Natural killer cell (primary cell): Measurements from ENCODE around the gene CBS. TPM values are rescaled to one million over a fixed set of nuclear protein-coding genes. Genes with fewer than 3 reads are reported as not detected.

Experiments used
- ATAC-seq, 3 donors: fragments of 150-1000 bp in 2 of 3; fragments of 200-7000 bp in 1 of 3; cut with Tn5 transposase; 1 replicate in 1 of 3; 2 replicates in 2 of 3; pipeline ENCODE4 v1.10.0; 2021; ENCODE audit warnings: mild to moderate bottlenecking in 2 of 3, moderate library complexity in 2 of 3
- DNase-seq, 2 donors: peaks; one replicate each; pipeline versions ENCODE4 v3.0.0 to v3.0.0-alpha.2; 2013 to 2021; ENCODE audit warnings: mixed read lengths in 1 of 2
- H3K27ac ChIP-seq: one replicate; pipeline ENCODE4 v1.5.1; 2013; ENCODE audit warnings: mild to moderate bottlenecking, low read length
- H3K27me3 ChIP-seq: one replicate; pipeline ENCODE4 v1.6.1; 2013; ENCODE audit warnings: low read length; ENCODE audit not compliant: control insufficient read depth, insufficient read depth
- H3K36me3 ChIP-seq: one replicate; pipeline ENCODE4 v1.6.1; 2013; ENCODE audit warnings: low read length; ENCODE audit not compliant: control insufficient read depth, insufficient read depth
- H3K4me1 ChIP-seq: one replicate; pipeline ENCODE4 v1.6.1; 2013; ENCODE audit warnings: low read length; ENCODE audit not compliant: control insufficient read depth, insufficient read depth
- H3K4me3 ChIP-seq: one replicate; pipeline ENCODE4 v1.5.1; 2013; ENCODE audit warnings: low read length
- H3K9me3 ChIP-seq: one replicate; pipeline ENCODE4 v1.6.1; 2013; ENCODE audit warnings: low read length; ENCODE audit not compliant: control insufficient read depth, insufficient read depth
- H3K27ac Mint-ChIP-seq, 2 donors: one replicate each; pipeline ENCODE4 v1.8.0; 2022; ENCODE audit warnings: mild to moderate bottlenecking in 2 of 2, mixed read lengths in 2 of 2, moderate library complexity in 1 of 2
- H3K27me3 Mint-ChIP-seq, 2 donors: one replicate each; pipeline ENCODE4 v1.8.0; 2022; ENCODE audit warnings: low read depth in 2 of 2, mixed read lengths in 2 of 2
- H3K36me3 Mint-ChIP-seq: one replicate; pipeline ENCODE4 v1.8.0; 2022; ENCODE audit warnings: mixed read lengths
- H3K4me1 Mint-ChIP-seq, 2 donors: one replicate each; pipeline ENCODE4 v1.8.0; 2022; ENCODE audit warnings: mixed read lengths in 2 of 2
- H3K4me3 Mint-ChIP-seq: one replicate; pipeline ENCODE4 v1.8.0; 2022; ENCODE audit warnings: mild to moderate bottlenecking, moderate library complexity, mixed read lengths
- H3K9me3 Mint-ChIP-seq, 2 donors: one replicate each; pipeline ENCODE4 v1.8.0; 2022; ENCODE audit warnings: mixed read lengths in 2 of 2
- WGBS: methylation state at CpG from one replicate; pipeline ENCODE4 v1.1.7; 2013; ENCODE audit warnings: missing lambda C conversion rate; ENCODE audit not compliant: insufficient coverage; 5-methylcytosine and 5-hydroxymethylcytosine counted together
- intact Hi-C: fragments of 100-400 bp; cut with micrococcal nuclease; formaldehyde crosslinking; loops from one replicate; pipeline ENCODE4 v1.14.2; 2022
- total RNA-seq, 4 donors: library from RNA; stranded (reverse); fragments of 120-200 nt in 1 of 4; gene quantifications; one replicate each; pipeline versions ENCODE4 v1.2.3 to v1.2.4, GENCODE V29; 2013 to 2022
- TF ChIP-seq, protein P1 (sequence below): fragments of 200-600 bp; IDR thresholded peaks from one replicate; pipeline ENCODE4 v1.8.0; 2022; ENCODE audit warnings: antibody characterized with exemption

CBS gene
- total RNA-seq, 3 donors from 2014 or later (not counting 1 experiment from before 2014, with no cell fraction given): 0.58 to 0.84 TPM; not detected in 1

DNA sequence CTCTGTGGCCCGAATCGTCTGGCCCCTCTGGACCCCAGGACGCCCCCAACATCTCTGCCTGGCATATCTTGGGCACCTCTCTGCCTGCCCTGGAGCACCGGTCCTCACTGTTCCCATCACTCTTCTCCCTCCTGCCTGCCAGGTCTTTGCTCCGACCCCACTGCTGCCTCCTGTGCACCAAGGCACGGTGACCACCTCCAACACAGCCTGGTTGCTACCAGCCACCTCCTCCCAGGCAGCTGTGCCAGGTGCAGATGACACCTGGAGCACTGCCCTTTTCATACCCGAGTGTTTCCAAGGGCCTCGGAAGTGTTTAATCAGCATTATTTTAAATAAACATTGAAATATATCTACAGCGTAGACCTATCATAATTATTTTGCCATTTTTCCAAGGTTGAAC lies 70.0 kb downstream of the CBS start:
- Mint-ChIP-seq H3K27ac (no peak overlapping the region), H3K36me3 (no peaks in the 10 kb centered on the region), H3K4me3 (no peak overlapping the region), H3K9me3 (no peaks in the 10 kb centered on the region), H3K4me1 (peaks cover 8 to 12% of the 10 kb centered on the region in 2 donors), H3K27me3 (no peaks in the 10 kb centered on the region)
- H3K4me1 ChIP-seq: no peaks in the 10 kb centered on the region
- TF ChIP-seq, protein P1, sequence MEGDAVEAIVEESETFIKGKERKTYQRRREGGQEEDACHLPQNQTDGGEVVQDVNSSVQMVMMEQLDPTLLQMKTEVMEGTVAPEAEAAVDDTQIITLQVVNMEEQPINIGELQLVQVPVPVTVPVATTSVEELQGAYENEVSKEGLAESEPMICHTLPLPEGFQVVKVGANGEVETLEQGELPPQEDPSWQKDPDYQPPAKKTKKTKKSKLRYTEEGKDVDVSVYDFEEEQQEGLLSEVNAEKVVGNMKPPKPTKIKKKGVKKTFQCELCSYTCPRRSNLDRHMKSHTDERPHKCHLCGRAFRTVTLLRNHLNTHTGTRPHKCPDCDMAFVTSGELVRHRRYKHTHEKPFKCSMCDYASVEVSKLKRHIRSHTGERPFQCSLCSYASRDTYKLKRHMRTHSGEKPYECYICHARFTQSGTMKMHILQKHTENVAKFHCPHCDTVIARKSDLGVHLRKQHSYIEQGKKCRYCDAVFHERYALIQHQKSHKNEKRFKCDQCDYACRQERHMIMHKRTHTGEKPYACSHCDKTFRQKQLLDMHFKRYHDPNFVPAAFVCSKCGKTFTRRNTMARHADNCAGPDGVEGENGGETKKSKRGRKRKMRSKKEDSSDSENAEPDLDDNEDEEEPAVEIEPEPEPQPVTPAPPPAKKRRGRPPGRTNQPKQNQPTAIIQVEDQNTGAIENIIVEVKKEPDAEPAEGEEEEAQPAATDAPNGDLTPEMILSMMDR: no peak
- 96% methylated on average over 7 of the region's 9 CpGs for WGBS
- DNase-seq (no peak), ATAC-seq (no peak)
- H3K4me3 ChIP-seq: no peak overlapping the region
- H3K36me3 ChIP-seq: peaks cover 27% of the 10 kb centered on the region
- intact Hi-C loops: no loop called here
- H3K9me3 ChIP-seq: no peaks in the 10 kb centered on the region
- H3K27ac ChIP-seq: no peak overlapping the region
- no peaks in the 10 kb centered on the region for H3K27me3 ChIP-seq

- peaks cover 10 to 17% of the 10 kb centered on the region in 2 donors for H3K4me1 Mint-ChIP-seq
- no peaks in the 10 kb centered on the region for H3K27me3 Mint-ChIP-seq
- peak overlapping the region in 1 of 2 donors; percentile 43 for H3K27ac Mint-ChIP-seq
- H3K4me3 Mint-ChIP-seq: no peak overlapping the region
- no peaks in the 10 kb centered on the region for H3K36me3 Mint-ChIP-seq
- TF ChIP-seq, protein P1: no peak
- peaks cover 27% of the 10 kb centered on the region for H3K36me3 ChIP-seq
- ATAC-seq (no peak), DNase-seq (no peak)
- H3K9me3 Mint-ChIP-seq: peaks cover 3 to 4% of the 10 kb centered on the region in 2 donors
- H3K27me3 ChIP-seq: no peaks in the 10 kb centered on the region
- H3K27ac ChIP-seq: no peak overlapping the region
- WGBS: 98% methylated on average over 7 of the region's 8 CpGs
- H3K4me3 ChIP-seq: no peak overlapping the region
- intact Hi-C loops: no loop called here
- no peaks in the 10 kb centered on the region for H3K4me1 ChIP-seq
- peaks cover 4% of the 10 kb centered on the region for H3K9me3 ChIP-seq
Observed at GRCh38 chr21:43004926-43005325, 70.7 kb downstream of the CBS start.

Other genes starting within 250 kb of the CBS start
- 10 to 100 TPM; 11.1 to 15.5 (median 14.0) TPM for gene WDR4, start 196.3 kb downstream of the CBS start, total RNA-seq
- 10 to 100 TPM; 21.8 to 25.7 (median 23.9) TPM for gene NDUFV3, start 182.5 kb downstream of the CBS start, total RNA-seq
- gene ERVH48-1, start 150.2 kb downstream of the CBS start, total RNA-seq: not detected
- gene PKNOX1, start 101.3 kb downstream of the CBS start, total RNA-seq: 10 to 100 TPM; 19.1 to 25.5 (median 21.5) TPM
- 100 to 1,000 TPM in 2 of 3 donors, 1 to 10 TPM in 1; 9.0 to 363 (median 273) TPM for gene U2AF1, start 31.7 kb upstream of the CBS start, total RNA-seq
- gene CRYAA, start 93.2 kb upstream of the CBS start, total RNA-seq: not detected